OCI-LY1 (cell line): ENCODE measurements around the gene TGM4.

ENCODE experiments used
- H2AFZ ChIP-seq: fragments of 200-600 bp; sonication (generic), shearing (Covaris generic); 2 replicates; pipeline ENCODE4 v1.6.0; 2014; ENCODE audit warnings: antibody characterized with exemption, mild to moderate bottlenecking, low read length
- H3F3A ChIP-seq: fragments of 200-600 bp; sonication (generic), shearing (Covaris generic); 2 replicates; pipeline ENCODE4 v1.6.0; 2014; ENCODE audit warnings: mild to moderate bottlenecking, antibody characterized with exemption, low read length, moderate library complexity; ENCODE audit not compliant: insufficient read depth
- H3K27ac ChIP-seq: fragments of 200-600 bp; sonication (generic); 2 replicates; pipeline ENCODE4 v1.5.1; 2014; ENCODE audit warnings: low read length, mixed run types, mild to moderate bottlenecking, low read depth; ENCODE audit not compliant: poor library complexity, severe bottlenecking
- H3K27me3 ChIP-seq: fragments of 200-600 bp; sonication (generic); 2 replicates; pipeline ENCODE4 v1.6.0; 2014; ENCODE audit warnings: antibody characterized with exemption, mild to moderate bottlenecking, low read length, moderate library complexity; ENCODE audit not compliant: insufficient read depth
- H3K36me3 ChIP-seq: fragments of 200-600 bp; sonication (generic); 2 replicates; pipeline ENCODE4 v1.6.1; 2014; ENCODE audit warnings: mild to moderate bottlenecking, antibody characterized with exemption, low read length, moderate library complexity, mixed read lengths; ENCODE audit not compliant: insufficient read depth
- H3K4me1 ChIP-seq: fragments of 200-600 bp; sonication (generic); 2 replicates; pipeline ENCODE4 v1.5.1; 2014; ENCODE audit warnings: mild to moderate bottlenecking, low read length, moderate library complexity; ENCODE audit not compliant: insufficient read depth, severe bottlenecking
- H3K4me2 ChIP-seq: fragments of 200-600 bp; sonication (generic), shearing (Covaris generic); 2 replicates; pipeline ENCODE4 v1.6.1; 2014; ENCODE audit warnings: low read length
- H3K4me3 ChIP-seq: fragments of 200-600 bp; sonication (generic); 2 replicates; pipeline ENCODE4 v1.5.1; 2014; ENCODE audit warnings: low read length, low read depth, mild to moderate bottlenecking, mixed read lengths; ENCODE audit not compliant: poor library complexity, severe bottlenecking
- H3K79me2 ChIP-seq: fragments of 200-600 bp; shearing (Covaris generic); 2 replicates; pipeline ENCODE4 v1.6.1; 2016; ENCODE audit warnings: mixed run types, low read length, mixed read lengths; ENCODE audit not compliant: insufficient read depth
- H3K9ac ChIP-seq: fragments of 200-600 bp; sonication (generic), shearing (Covaris generic); 2 replicates; pipeline ENCODE4 v1.6.1; 2014; ENCODE audit warnings: mild to moderate bottlenecking, low read length, mixed read lengths
- H3K9me2 ChIP-seq: fragments of 200-600 bp; sonication (generic), shearing (Covaris generic); 2 replicates; pipeline ENCODE4 v1.6.1; 2014; ENCODE audit warnings: low read depth, mild to moderate bottlenecking, low read length, mixed read lengths
- H3K9me3 ChIP-seq: fragments of 200-600 bp; shearing (Covaris generic); 2 replicates; pipeline ENCODE4 v1.6.1; 2014; ENCODE audit warnings: low read length, mixed read lengths
- H4K20me1 ChIP-seq: fragments of 200-600 bp; sonication (generic), shearing (Covaris generic); 2 replicates; pipeline ENCODE4 v1.6.0; 2016; ENCODE audit warnings: mild to moderate bottlenecking, low read length; ENCODE audit not compliant: insufficient read depth
- CTCF ChIP-seq: fragments of 200-600 bp; sonication (generic), shearing (Covaris generic); IDR thresholded peaks from 2 replicates; pipeline ENCODE4 v1.5.1; 2017; ENCODE audit warnings: mild to moderate bottlenecking, antibody characterized with exemption, low read length, moderate library complexity, mixed read lengths
- EZH2 ChIP-seq: fragments of 200-600 bp; sonication (generic), shearing (Covaris generic); IDR thresholded peaks from 2 replicates; pipeline ENCODE4 v1.8.0; 2017; ENCODE audit warnings: borderline replicate concordance, mixed run types, mild to moderate bottlenecking, antibody characterized with exemption, low read length, moderate library complexity, mixed read lengths

The TGM4 gene

GRCh38 chr3:44955917-44956316, 81.5 kb downstream of the TGM4 start:
- H3K27me3 ChIP-seq = no peaks in the 10 kb centered on the region
- H3K9me3 ChIP-seq = no peaks in the 10 kb centered on the region
- no peak overlapping the region for H3K27ac ChIP-seq
- no peak overlapping the region for H3K4me2 ChIP-seq
- TF ChIP-seq CTCF = no peak
- TF ChIP-seq EZH2 = no peak
- peaks cover 12% of the 10 kb centered on the region for H3K4me1 ChIP-seq
- H3F3A ChIP-seq = no peaks in the 10 kb centered on the region
- H3K9me2 ChIP-seq = no peaks in the 10 kb centered on the region
- 0 out of 2 replicates have a peak, but pooled peaks cover 6% of the 10 kb centered on the region for H3K79me2 ChIP-seq
- no peak overlapping the region for H3K9ac ChIP-seq
- peaks cover 17% of the 10 kb centered on the region for H3K36me3 ChIP-seq
- H4K20me1 ChIP-seq = no peaks in the 10 kb centered on the region
- H3K4me3 ChIP-seq = no peak overlapping the region
- H2AFZ ChIP-seq = no peak overlapping the region

- Histone ChIP-seq H3K27me3 (no peaks in the 10 kb centered on the region), H3K4me2 (no peak overlapping the region), H3K27ac (no peak overlapping the region), H3K4me1 (peaks cover 18% of the 10 kb centered on the region), H4K20me1 (no peaks in the 10 kb centered on the region), H3K4me3 (no peak overlapping the region), H2AFZ (no peak overlapping the region), H3K9me3 (no peaks in the 10 kb centered on the region), H3K79me2 (0 out of 2 replicates have a peak, but pooled peaks cover 6% of the 10 kb centered on the region), H3K9me2 (no peaks in the 10 kb centered on the region), H3F3A (no peaks in the 10 kb centered on the region), H3K36me3 (peaks cover 17% of the 10 kb centered on the region), H3K9ac (no peak overlapping the region)
- TF ChIP-seq CTCF = no peak
- no peak for TF ChIP-seq EZH2
Measured at GRCh38 chr3:44957986-44958385, 83.6 kb downstream of the TGM4 start.

GRCh38 chr3:44958386-44958785, 84.0 kb downstream of the TGM4 start:
- Histone ChIP-seq H3K27ac (no peak overlapping the region), H3K27me3 (no peaks in the 10 kb centered on the region), H3K9ac (no peak overlapping the region), H3F3A (no peaks in the 10 kb centered on the region), H3K9me3 (no peaks in the 10 kb centered on the region), H3K79me2 (0 out of 2 replicates have a peak, but pooled peaks cover 6% of the 10 kb centered on the region), H3K9me2 (no peaks in the 10 kb centered on the region), H3K4me1 (peaks cover 18% of the 10 kb centered on the region), H2AFZ (no peak overlapping the region), H3K4me2 (no peak overlapping the region), H3K36me3 (peaks cover 17% of the 10 kb centered on the region), H4K20me1 (no peaks in the 10 kb centered on the region), H3K4me3 (no peak overlapping the region)
- TF ChIP-seq CTCF (no peak), EZH2 (no peak)
